GM12865 (cell line): Measurements from ENCODE around the gene RFLNA.

Source experiments
- DNase-seq: peaks from one replicate; pipeline ENCODE4 v3.0.0; 2010; ENCODE audit warnings: low read depth
- H3K4me3 ChIP-seq: 2 replicates; pipeline ENCODE4 v1.5.1; 2011; ENCODE audit warnings: mild to moderate bottlenecking, low read depth, low read length, control low read depth
- TF ChIP-seq, protein P1 (sequence below): IDR thresholded peaks from 2 replicates; pipeline ENCODE4 v1.5.1; 2011; ENCODE audit warnings: low read length, control low read depth, low read depth, inconsistent platforms; ENCODE audit not compliant: insufficient read depth; ENCODE audit errors: missing control alignments

RFLNA gene

DNA sequence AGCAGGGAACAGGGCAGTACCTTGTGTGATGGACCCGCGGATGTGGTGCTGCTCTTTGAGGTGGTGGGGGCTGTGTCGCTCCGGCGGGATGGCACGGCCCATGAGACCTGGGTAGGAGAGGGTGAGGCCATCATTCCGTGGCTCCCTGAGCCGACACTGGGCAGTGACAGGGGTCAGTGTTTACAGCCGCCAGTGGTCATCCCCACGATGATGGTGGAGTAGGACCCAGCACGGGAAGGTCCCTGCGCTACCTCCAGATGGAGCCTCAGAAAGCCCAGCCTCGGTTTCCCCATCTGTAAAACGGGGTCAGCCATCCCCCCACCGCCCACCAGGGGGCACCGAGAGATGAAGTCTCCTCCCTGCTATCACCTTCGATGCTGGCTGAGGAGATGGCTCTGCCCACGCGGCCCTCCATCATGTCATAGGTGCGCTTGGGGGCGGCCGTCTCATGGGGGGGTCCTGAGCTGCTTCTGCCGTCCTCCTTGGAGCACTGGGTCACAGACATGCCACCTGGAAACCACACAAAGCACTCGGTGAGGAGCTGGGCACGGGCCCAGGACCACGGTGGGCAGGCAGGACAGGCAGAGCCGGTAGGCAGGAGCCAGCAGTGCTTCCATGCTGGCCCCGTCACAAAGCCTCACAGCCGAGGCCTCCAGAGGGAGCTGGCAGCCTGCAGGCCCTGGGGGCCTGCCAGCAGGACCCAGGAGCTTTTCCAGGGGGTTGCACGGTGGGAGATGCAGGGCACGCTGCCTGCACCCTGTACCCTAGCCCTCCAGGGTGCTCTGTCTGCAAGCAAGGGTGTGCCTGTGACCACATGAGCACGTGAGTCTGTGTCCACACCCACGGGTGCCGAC is 53.1 kb downstream of the RFLNA start:
- no peak for DNase-seq
- TF ChIP-seq, protein P1, sequence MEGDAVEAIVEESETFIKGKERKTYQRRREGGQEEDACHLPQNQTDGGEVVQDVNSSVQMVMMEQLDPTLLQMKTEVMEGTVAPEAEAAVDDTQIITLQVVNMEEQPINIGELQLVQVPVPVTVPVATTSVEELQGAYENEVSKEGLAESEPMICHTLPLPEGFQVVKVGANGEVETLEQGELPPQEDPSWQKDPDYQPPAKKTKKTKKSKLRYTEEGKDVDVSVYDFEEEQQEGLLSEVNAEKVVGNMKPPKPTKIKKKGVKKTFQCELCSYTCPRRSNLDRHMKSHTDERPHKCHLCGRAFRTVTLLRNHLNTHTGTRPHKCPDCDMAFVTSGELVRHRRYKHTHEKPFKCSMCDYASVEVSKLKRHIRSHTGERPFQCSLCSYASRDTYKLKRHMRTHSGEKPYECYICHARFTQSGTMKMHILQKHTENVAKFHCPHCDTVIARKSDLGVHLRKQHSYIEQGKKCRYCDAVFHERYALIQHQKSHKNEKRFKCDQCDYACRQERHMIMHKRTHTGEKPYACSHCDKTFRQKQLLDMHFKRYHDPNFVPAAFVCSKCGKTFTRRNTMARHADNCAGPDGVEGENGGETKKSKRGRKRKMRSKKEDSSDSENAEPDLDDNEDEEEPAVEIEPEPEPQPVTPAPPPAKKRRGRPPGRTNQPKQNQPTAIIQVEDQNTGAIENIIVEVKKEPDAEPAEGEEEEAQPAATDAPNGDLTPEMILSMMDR = peak; percentile 39

DNA sequence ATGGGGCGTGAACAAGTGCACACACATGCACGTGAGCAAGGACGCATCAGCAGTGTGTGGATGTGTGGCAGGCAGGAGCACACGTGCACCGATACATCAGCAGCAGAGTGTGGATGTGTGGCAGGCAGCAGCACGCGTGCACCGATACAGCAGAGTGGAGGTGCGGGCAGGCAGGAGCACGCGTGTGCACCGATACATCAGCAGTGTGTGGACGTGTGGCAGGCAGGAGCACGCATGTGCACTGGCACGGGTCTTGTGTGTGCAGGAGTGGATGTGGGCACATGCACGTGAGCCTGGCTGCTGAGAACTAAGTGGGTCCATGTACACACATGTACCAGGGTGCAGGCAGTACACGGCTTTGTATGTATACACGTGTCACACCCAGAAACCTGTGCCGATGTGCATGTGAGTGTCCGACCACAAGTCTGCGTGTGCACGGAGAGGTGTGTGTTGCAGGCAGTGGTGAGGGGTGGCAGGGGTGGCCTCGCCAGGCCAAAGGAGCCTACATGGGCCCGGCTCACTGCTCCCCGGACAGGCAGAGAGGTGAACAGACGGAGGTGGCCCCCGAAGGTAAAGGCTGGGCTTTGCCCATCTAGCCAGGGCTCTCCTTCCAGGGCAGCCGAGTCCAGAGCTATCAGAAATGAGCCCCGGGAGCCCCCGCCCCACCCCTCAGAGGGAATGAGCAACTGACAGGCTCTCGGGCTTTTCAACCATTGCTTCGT is 53.9 kb downstream of the RFLNA start:
- DNase-seq = no peak
- H3K4me3 ChIP-seq = no peak overlapping the region
- TF ChIP-seq, protein P1 = no peak

More for the DNA sequence above, 53.1 kb downstream of the RFLNA start:
- H3K4me3 ChIP-seq = no peak overlapping the region

DNA sequence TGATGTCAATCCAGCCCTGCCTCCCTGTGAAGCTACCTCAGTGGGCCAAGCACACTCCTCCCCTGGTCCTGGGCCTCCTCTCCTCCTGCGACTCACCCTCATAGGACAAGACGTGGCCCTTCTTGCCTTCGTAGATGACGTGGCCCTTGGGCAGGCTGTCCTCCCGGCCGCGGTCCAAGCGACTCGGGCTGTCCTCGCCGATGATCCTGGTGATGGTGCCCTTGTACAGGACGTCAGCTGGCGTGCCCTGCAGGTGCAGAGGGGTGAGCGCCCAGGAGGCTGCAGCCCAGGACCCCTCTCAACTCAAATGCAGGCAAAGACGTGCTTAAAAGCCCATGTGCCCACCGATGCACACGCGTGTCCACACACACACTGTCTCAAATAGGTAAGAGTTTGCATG is 55.6 kb downstream of the RFLNA start:
- no peak for DNase-seq
- no peak overlapping the region for H3K4me3 ChIP-seq
- TF ChIP-seq, protein P1 = no peak

DNA sequence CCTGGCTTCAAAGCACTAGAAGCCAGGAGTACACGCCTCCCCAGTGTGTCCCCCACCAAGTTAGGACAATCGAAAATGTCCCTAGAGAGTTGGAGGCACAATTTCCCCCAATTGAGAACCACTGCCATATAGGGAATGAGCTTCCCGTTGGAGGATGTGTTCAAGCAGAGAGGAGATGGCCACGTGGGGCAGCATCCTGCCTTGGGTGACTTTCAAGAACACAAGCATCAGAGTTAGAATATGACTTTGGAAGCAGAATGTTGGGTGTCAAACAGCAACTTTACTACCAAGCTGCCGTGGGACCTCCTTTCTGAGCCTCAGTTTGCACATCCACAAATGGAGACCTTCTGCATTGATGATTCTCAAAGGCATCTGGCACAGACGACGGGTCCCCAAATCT is 56.5 kb downstream of the RFLNA start:
- DNase-seq = no peak
- TF ChIP-seq, protein P1 = no peak
- no peak overlapping the region for H3K4me3 ChIP-seq

DNA sequence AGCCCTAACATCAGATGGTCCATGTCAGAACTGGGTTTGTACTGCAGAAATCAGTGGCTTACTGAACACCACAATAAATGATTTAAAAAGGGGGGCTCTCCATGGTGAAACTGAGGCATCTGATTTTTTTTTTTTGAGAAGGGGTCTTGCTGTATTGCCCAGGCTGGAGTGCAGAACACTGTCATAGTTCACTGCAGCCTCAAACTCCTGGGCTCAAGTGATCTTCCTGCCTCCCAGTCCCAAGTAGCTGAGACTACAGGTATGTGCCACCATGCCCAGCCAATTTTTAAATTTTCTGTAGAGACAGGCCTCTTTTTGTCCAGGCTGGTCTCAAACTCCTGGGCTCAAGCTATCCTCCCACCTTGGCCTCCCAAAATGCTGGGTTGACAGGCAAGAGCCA is 57.4 kb downstream of the RFLNA start:
- H3K4me3 ChIP-seq = no peak overlapping the region
- DNase-seq = no peak
- TF ChIP-seq, protein P1 = no peak

DNA sequence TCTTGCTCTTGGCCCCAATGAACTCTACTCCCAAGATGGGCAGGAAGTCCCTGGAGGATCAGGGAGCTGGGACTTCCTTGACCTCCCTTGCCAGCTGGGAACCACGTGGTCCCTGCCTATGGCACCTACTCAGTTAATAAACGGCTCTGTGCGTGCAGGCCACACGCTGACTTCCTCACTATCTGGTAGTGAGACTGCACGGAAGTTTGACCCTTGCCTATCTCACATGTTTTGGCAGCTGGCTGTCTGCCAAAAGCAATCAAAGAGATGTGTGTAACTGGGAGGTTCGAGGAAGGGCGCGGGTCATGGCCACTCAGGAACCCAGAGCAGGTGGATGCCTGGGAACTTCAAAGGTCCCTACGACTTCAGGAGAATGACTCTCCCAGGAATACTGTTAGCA is 57.9 kb downstream of the RFLNA start:
- TF ChIP-seq, protein P1 = no peak
- H3K4me3 ChIP-seq = no peak overlapping the region
- DNase-seq = no peak

DNA sequence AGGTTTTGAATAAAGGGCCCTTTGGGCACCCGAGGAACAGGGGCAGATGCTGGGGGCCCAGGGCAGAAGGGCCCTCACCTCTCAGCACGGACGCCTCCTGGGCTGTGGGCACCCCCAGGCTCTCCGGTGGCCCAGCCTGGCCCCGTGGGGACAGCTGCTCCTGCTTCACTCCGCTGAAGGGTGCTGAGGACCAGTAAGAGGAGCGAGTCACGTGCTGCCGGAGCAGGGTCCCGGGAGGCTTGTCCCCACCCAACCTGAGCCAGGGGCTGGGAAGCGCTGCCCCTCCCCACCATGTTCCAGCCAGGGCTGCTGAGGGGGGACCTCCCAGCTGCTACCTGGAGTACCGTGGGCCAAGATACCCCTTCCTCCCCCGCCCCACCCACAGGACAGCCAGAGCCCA is 59.5 kb downstream of the RFLNA start:
- H3K4me3 ChIP-seq = no peak overlapping the region
- TF ChIP-seq, protein P1 = no peak
- no peak for DNase-seq
